WERI-Rb-1 (cell line): Measurements from ENCODE around the gene RPGRIP1L.

Experiments used
- DNase-seq: peaks from one replicate; pipeline ENCODE4 v3.0.0-alpha.2; 2020
- H3K27ac ChIP-seq: fragments of 250-450 bp; sonication (Bioruptor Pico); 2 replicates; pipeline ENCODE4 v1.5.1; 2020; ENCODE audit warnings: mild to moderate bottlenecking, moderate library complexity
- H3K27me3 ChIP-seq: fragments of 250-450 bp; sonication (Bioruptor Pico); 2 replicates; pipeline ENCODE4 v1.5.1; 2021; ENCODE audit warnings: mild to moderate bottlenecking, low read depth, moderate library complexity; ENCODE audit not compliant: insufficient read depth, severe bottlenecking
- H3K36me3 ChIP-seq: fragments of 250-450 bp; sonication (Bioruptor Pico); 2 replicates; pipeline ENCODE4 v1.5.1; 2020; ENCODE audit warnings: mild to moderate bottlenecking, moderate library complexity
- H3K4me3 ChIP-seq: 2 replicates; pipeline ENCODE4 v1.5.1; 2011; ENCODE audit warnings: low read depth, mild to moderate bottlenecking, control low read depth, low read length
- H3K9me3 ChIP-seq: fragments of 250-450 bp; sonication (Bioruptor Pico); 2 replicates; pipeline ENCODE4 v1.5.1; 2021; ENCODE audit warnings: mild to moderate bottlenecking, moderate library complexity; ENCODE audit not compliant: severe bottlenecking
- TF ChIP-seq, protein P1 (sequence below): IDR thresholded peaks from 2 replicates; pipeline ENCODE4 v1.5.1; 2011; ENCODE audit warnings: low read depth, mild to moderate bottlenecking, control low read depth, inconsistent platforms, low read length

RPGRIP1L gene

GRCh38 chr16:53736297-53736696 lies 32.6 kb upstream of the RPGRIP1L start:
- Histone ChIP-seq H3K9me3 (no peaks in the 10 kb centered on the region), H3K27me3 (no peaks in the 10 kb centered on the region), H3K4me3 (no peak overlapping the region), H3K27ac (no peak overlapping the region), H3K36me3 (no peaks in the 10 kb centered on the region)
- TF ChIP-seq, protein P1, sequence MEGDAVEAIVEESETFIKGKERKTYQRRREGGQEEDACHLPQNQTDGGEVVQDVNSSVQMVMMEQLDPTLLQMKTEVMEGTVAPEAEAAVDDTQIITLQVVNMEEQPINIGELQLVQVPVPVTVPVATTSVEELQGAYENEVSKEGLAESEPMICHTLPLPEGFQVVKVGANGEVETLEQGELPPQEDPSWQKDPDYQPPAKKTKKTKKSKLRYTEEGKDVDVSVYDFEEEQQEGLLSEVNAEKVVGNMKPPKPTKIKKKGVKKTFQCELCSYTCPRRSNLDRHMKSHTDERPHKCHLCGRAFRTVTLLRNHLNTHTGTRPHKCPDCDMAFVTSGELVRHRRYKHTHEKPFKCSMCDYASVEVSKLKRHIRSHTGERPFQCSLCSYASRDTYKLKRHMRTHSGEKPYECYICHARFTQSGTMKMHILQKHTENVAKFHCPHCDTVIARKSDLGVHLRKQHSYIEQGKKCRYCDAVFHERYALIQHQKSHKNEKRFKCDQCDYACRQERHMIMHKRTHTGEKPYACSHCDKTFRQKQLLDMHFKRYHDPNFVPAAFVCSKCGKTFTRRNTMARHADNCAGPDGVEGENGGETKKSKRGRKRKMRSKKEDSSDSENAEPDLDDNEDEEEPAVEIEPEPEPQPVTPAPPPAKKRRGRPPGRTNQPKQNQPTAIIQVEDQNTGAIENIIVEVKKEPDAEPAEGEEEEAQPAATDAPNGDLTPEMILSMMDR: no peak
- DNase-seq: no peak

GRCh38 chr16:53734908-53735307 lies 31.2 kb upstream of the RPGRIP1L start:
- TF ChIP-seq, protein P1: no peak
- H3K36me3 ChIP-seq: no peaks in the 10 kb centered on the region
- no peak overlapping the region for H3K27ac ChIP-seq
- no peak overlapping the region for H3K4me3 ChIP-seq
- no peaks in the 10 kb centered on the region for H3K27me3 ChIP-seq
- no peak for DNase-seq
- H3K9me3 ChIP-seq: no peaks in the 10 kb centered on the region

GRCh38 chr16:53732296-53732929 lies 28.8 kb upstream of the RPGRIP1L start:
- TF ChIP-seq, protein P1: no peak
- no peak overlapping the region for H3K4me3 ChIP-seq
- H3K27me3 ChIP-seq: no peaks in the 10 kb centered on the region
- no peak for DNase-seq
- H3K9me3 ChIP-seq: no peaks in the 10 kb centered on the region
- no peaks in the 10 kb centered on the region for H3K36me3 ChIP-seq
- H3K27ac ChIP-seq: no peak overlapping the region

- no peak for DNase-seq
- H3K9me3 ChIP-seq: no peaks in the 10 kb centered on the region
- no peak overlapping the region for H3K27ac ChIP-seq
- no peaks in the 10 kb centered on the region for H3K27me3 ChIP-seq
- TF ChIP-seq, protein P1: no peak
- H3K4me3 ChIP-seq: no peak overlapping the region
- H3K36me3 ChIP-seq: no peaks in the 10 kb centered on the region
Observed at GRCh38 chr16:53730693-53731092, 27.0 kb upstream of the RPGRIP1L start.

- DNase-seq: no peak
- no peaks in the 10 kb centered on the region for H3K36me3 ChIP-seq
- no peak overlapping the region for H3K4me3 ChIP-seq
- no peak overlapping the region for H3K27ac ChIP-seq
- no peaks in the 10 kb centered on the region for H3K9me3 ChIP-seq
- no peaks in the 10 kb centered on the region for H3K27me3 ChIP-seq
- TF ChIP-seq, protein P1: no peak
Observed at GRCh38 chr16:53726625-53727024, 23.0 kb upstream of the RPGRIP1L start.

GRCh38 chr16:53721017-53721416 lies 17.4 kb upstream of the RPGRIP1L start:
- no peak overlapping the region for H3K4me3 ChIP-seq
- no peaks in the 10 kb centered on the region for H3K36me3 ChIP-seq
- H3K27me3 ChIP-seq: no peaks in the 10 kb centered on the region
- DNase-seq: no peak
- no peaks in the 10 kb centered on the region for H3K9me3 ChIP-seq
- no peak overlapping the region for H3K27ac ChIP-seq
- TF ChIP-seq, protein P1: no peak
